Endothelial cell of umbilical vein (primary cell): ENCODE data around the gene THSD8. TPM values are rescaled to one million over a fixed set of nuclear protein-coding genes. Genes with fewer than 3 reads are reported as not detected.

Experiments
- BruUV-seq: library from RNA; stranded (reverse); fragments of 400-500 nt; replicated peaks from 2 replicates; lab custom pipeline; 2021; lab: Mats Ljungman, UMichigan
- CTCF ChIA-PET: fragments of 300-600, 350-600 bp; sonication (Branson Sonifier 250); formaldehyde crosslinking; loops from one replicate; lab custom pipeline; 2021; ENCODE audit warnings: antibody characterized with exemption, inconsistent platforms; lab: Charles Lee
- POLR2A ChIA-PET: fragments of 300-600, 350-600 bp; sonication (Branson Sonifier 250); formaldehyde crosslinking; loops from one replicate; lab custom pipeline; 2021; ENCODE audit warnings: antibody characterized with exemption, inconsistent platforms; lab: Charles Lee
- DNase-seq: peaks from one replicate; pipeline ENCODE4 v3.0.0-alpha.2; 2011; ENCODE audit warnings: low read depth, low spot score
- FAIRE-seq: peaks from 2 replicates; lab custom pipeline; 2011; peaks lifted over from hg19 to GRCh38; lab: Jason Lieb, UNC
- H2AFZ ChIP-seq: 2 replicates; pipeline ENCODE4 v1.6.0; 2012; ENCODE audit warnings: low read depth, low read length, control low read depth, inconsistent platforms
- H3K27ac ChIP-seq: 2 replicates; pipeline ENCODE4 v1.5.1; 2011; ENCODE audit warnings: low read depth, mild to moderate bottlenecking, control low read depth, low read length, moderate library complexity; ENCODE audit not compliant: insufficient read depth
- H3K27me3 ChIP-seq, 2 experiments: 2 replicates each; pipeline versions ENCODE4 v1.6.0 to v1.6.1; 2011; ENCODE audit warnings: low read length in 2 of 2, mixed read lengths in 1 of 2; ENCODE audit not compliant: control insufficient read depth in 2 of 2, insufficient read depth in 2 of 2
- H3K36me3 ChIP-seq, 2 experiments: 2 replicates in 1 of 2; 3 replicates in 1 of 2; pipeline ENCODE4 v1.5.1; 2011; ENCODE audit warnings: low read length in 2 of 2, mild to moderate bottlenecking in 1 of 2, moderate library complexity in 1 of 2; ENCODE audit not compliant: control insufficient read depth in 2 of 2, insufficient read depth in 2 of 2; ENCODE audit errors: extremely low read depth in 1 of 2
- H3K4me1 ChIP-seq: 3 replicates; pipeline ENCODE4 v1.5.1; 2011; ENCODE audit warnings: mild to moderate bottlenecking, low read length; ENCODE audit not compliant: control insufficient read depth, insufficient read depth; ENCODE audit errors: extremely low read depth
- H3K4me2 ChIP-seq: 2 replicates; pipeline ENCODE4 v1.6.1; 2011; ENCODE audit warnings: low read length, control low read depth, mixed read lengths; ENCODE audit not compliant: insufficient read depth
- H3K4me3 ChIP-seq, 3 experiments: fragments of 200-600 bp in 1 of 3; sonication (generic), shearing (Covaris generic) in 1 of 3; replicated peaks in 1 of 3; 2 replicates each; pipeline ENCODE4 v1.5.1; 2011 to 2016; ENCODE audit warnings: control low read depth in 3 of 3, low read length in 3 of 3, mild to moderate bottlenecking in 2 of 3, inconsistent platforms in 1 of 3, low read depth in 1 of 3, moderate library complexity in 1 of 3; ENCODE audit not compliant: insufficient read depth in 1 of 3
- H3K79me2 ChIP-seq: 2 replicates; pipeline ENCODE4 v1.6.0; 2012; ENCODE audit warnings: low read length, inconsistent platforms; ENCODE audit not compliant: control insufficient read depth, insufficient read depth
- H3K9ac ChIP-seq: replicated peaks from 2 replicates; pipeline ENCODE3; 2011; ENCODE audit warnings: low read length, control low read depth; ENCODE audit not compliant: insufficient read depth; ENCODE audit errors: extremely low read depth
- H3K9me1 ChIP-seq: replicated peaks from 3 replicates; pipeline ENCODE4 v1.6.0; 2011; ENCODE audit warnings: mild to moderate bottlenecking, low read length; ENCODE audit not compliant: control insufficient read depth, insufficient read depth; ENCODE audit errors: extremely low read depth
- H3K9me3 ChIP-seq: replicated peaks from 2 replicates; pipeline ENCODE4 v1.5.1; 2012; ENCODE audit warnings: low read length, inconsistent platforms; ENCODE audit not compliant: control insufficient read depth, insufficient read depth
- H4K20me1 ChIP-seq: replicated peaks from 2 replicates; pipeline ENCODE3; 2011; ENCODE audit warnings: mild to moderate bottlenecking, low read length; ENCODE audit not compliant: control insufficient read depth, insufficient read depth; ENCODE audit errors: extremely low read depth
- EZH2 ChIP-seq: IDR thresholded peaks from 2 replicates; pipeline ENCODE4 v1.6.1; 2012; ENCODE audit warnings: borderline replicate concordance, low read depth, mild to moderate bottlenecking, moderate library complexity, low read length, inconsistent platforms; ENCODE audit not compliant: severe bottlenecking
- JUN ChIP-seq: IDR thresholded peaks from 2 replicates; pipeline ENCODE4 v1.6.1; 2011; ENCODE audit warnings: borderline replicate concordance, low read depth; ENCODE audit not compliant: insufficient read length, insufficient read depth
- POLR2AphosphoS5 ChIP-seq: IDR thresholded peaks from 2 replicates; pipeline ENCODE4 v1.6.1; 2012; ENCODE audit warnings: low read depth, mild to moderate bottlenecking, control low read depth, low read length, moderate library complexity; ENCODE audit not compliant: insufficient read depth
- dilution Hi-C: fragments of 300-500 bp; cut with MboI; formaldehyde crosslinking; loops from one replicate; pipeline ENCODE4 v1.15.0; 2019; ENCODE audit warnings: low sequenced_read_pairs; ENCODE audit not compliant: extremely low pct_ligation_motif_present
- intact Hi-C: fragments of 100-400 bp; cut with micrococcal nuclease; formaldehyde crosslinking; loops from one replicate; pipeline ENCODE4 v1.10.0; 2022
- polyA plus RNA-seq, 4 experiments: library from polyadenylated mRNA; depleted of rRNA in 3 of 4; stranded (reverse) in 3 of 4; unstranded in 1 of 4; fragments of >200 nt; gene quantifications; 2 replicates each; pipeline versions ENCODE4 v1.2.1 to v1.2.3, GENCODE V29; 2011 to 2012; ENCODE audit warnings: missing spikeins in 1 of 4
- total RNA-seq: library from RNA; stranded (reverse); gene quantifications from 2 replicates; pipeline ENCODE4 v1.2.3, GENCODE V29; 2021

Gene THSD8
- total and polyA plus RNA-seq, 2 donors (not counting 3 experiments of a cell fraction or from before 2014, with no cell fraction given), result 15.9 TPM; not detected in 1

GRCh38 chr19:12833738-12834565, 32.1 kb downstream of the THSD8 start:
- Histone ChIP-seq H3K27me3 (peaks cover 44 to 56% of the 10 kb centered on the region in 2 experiments), H3K27ac (no peak overlapping the region), H3K9me3 (no peaks in the 10 kb centered on the region), H3K9ac (no peak overlapping the region), H3K79me2 (no peaks in the 10 kb centered on the region), H4K20me1 (no peaks in the 10 kb centered on the region), H2AFZ (no peak overlapping the region), H3K4me2 (no peak overlapping the region), H3K4me3 (peak overlapping the region in 1 of 3 experiments; percentile 22), H3K9me1 (no peaks in the 10 kb centered on the region), H3K4me1 (no peaks in the 10 kb centered on the region), H3K36me3 (no peaks in the 10 kb centered on the region)
- CTCF ChIA-PET, result interaction anchor here (1.0 to 1.8 kb wide), 5 partner anchors 10 to 68 kb away, joined by 3 to 5 read pairs (median 4); no protein-coding TSS in a partner anchor
- TF ChIP-seq JUN (no peak), POLR2AphosphoS5 (no peak)
- dilution Hi-C loops, result no loop called here
- DNase-seq (no peak), FAIRE-seq (no peak)
- no TSS peak for BruUV-seq
- POLR2A ChIA-PET, result no interaction called here
- intact Hi-C loops, result no loop called here

DNA sequence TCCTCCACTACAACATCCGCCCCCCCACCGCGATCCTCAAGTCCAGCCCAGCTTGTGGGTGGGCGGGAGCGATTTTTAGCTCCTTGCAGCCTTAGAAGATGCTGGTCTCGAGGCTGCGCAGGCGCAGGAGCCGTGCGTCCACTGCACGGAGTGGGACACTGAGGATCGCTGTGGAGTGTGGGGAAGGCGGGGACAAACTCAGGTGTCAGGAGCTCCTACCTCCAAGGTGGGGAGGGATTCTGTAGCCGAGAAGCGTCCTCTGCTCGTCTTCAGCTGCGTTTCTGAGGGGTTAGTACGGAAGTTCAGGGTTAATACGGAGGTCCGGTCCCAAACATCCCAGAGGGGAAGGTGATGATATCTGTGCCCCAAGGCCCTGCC, 32.7 kb downstream of the THSD8 start, which contains the start of gene RTBDN:
Gene RTBDN (minus strand): TSS at position 14 of the 378 bp plus-strand sequence. CDS start 4,600 bp downstream, outside the sequence.
- no peak within 1 kb of the TSS for H3K27ac ChIP-seq
- TF ChIP-seq EZH2, result peak; percentile 79
- TF ChIP-seq POLR2AphosphoS5, result no peak

More for the DNA sequence above, 32.7 kb downstream of the THSD8 start, which contains the start of gene RTBDN:
- Histone ChIP-seq H3K9me3 (no peaks in the 10 kb centered on the region), H3K36me3 (no peaks in the 10 kb centered on the region), H3K4me1 (no peaks in the 10 kb centered on the region), H3K4me3 (peak within 1 kb of the TSS in 1 of 3 experiments; percentile 22), H3K9ac (no peak within 1 kb of the TSS), H3K27me3 (peaks cover 50 to 62% of the 10 kb centered on the region in 2 experiments), H3K4me2 (no peak within 1 kb of the TSS), H3K9me1 (no peaks in the 10 kb centered on the region), H2AFZ (no peak within 1 kb of the TSS), H3K79me2 (no peaks in the 10 kb centered on the region), H4K20me1 (no peaks in the 10 kb centered on the region)
- POLR2A ChIA-PET, result no interaction called here
- BruUV-seq, result no TSS peak
- CTCF ChIA-PET, result interaction anchor here (1.0 to 1.8 kb wide), 5 partner anchors 10 to 68 kb away, joined by 3 to 5 read pairs (median 4); no protein-coding TSS in a partner anchor
- intact Hi-C loops, result no loop called here
- DNase-seq (no peak), FAIRE-seq (no peak)
- dilution Hi-C loops, result no loop called here
